ENCODE measurements around the gene CHST9. TPM values are rescaled to one million over a fixed set of nuclear protein-coding genes. Genes with fewer than 3 reads are reported as not detected.
"Not testable (repeated sequence)": the region's sequence is repeated elsewhere in the genome, so short reads cannot be mapped to it uniquely, and the experiment has no call there.

The CHST9 gene
- polyA plus RNA-seq, 5 donors, result 2.1 to 3.8 (median 2.9) TPM

DNA sequence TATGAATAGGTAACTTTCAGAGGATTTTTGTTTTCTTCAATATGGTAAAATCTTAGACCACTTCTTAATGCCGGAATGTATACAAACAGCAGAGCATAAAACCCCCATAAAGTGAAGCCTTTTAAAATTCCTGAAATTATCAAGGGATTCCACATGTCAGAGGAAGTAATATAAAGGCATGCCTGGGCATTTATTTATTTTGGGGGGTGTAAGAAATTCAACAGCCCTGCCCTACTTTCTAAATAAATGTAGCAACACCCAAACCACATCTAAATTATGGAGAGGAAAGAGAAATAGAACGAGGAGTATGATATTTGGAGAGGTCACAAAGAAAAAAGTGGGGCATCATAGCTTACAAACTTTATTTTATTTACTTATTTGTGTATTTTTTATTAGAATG is 9.9 kb downstream of the CHST9 start:
- no peak for DNase-seq

DNA sequence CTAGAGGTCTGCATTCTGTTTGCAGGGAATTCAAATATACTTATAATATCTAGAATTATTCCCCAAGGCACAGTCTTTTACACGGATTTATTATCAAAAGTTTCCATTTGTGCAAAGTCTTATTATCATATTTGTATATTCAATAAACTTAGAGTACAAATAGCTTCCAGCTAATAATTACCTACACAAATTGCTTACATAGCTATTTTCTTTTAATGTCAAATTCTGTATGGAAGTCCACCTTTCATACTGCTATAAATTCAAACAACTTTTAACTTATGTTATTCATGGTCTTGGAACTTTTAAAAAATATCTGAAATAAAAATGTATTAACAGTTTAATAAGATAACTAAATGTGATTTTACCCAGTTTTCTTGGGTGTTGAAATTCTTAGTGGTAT is 13.1 kb downstream of the CHST9 start:
- DNase-seq, result no peak

DNA sequence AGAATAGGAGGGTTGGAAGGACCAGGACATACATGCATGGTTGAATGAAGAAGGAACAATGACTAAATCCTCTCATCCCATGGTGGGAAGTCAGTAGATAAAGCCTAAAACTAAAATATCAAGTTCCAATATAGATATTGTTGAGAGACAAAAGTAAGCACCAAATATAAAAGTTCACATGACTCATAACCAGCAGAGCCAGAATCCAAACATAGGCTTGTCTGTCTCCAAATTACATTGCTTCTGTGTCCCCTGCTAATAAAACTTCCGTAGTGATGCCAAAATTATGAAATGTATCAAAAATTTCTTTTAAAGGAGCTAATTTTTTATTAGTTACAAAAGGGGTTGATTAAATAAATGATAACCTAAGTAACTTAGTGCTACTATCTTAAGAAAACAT is 19.7 kb downstream of the CHST9 start:
- no peak for DNase-seq

DNA sequence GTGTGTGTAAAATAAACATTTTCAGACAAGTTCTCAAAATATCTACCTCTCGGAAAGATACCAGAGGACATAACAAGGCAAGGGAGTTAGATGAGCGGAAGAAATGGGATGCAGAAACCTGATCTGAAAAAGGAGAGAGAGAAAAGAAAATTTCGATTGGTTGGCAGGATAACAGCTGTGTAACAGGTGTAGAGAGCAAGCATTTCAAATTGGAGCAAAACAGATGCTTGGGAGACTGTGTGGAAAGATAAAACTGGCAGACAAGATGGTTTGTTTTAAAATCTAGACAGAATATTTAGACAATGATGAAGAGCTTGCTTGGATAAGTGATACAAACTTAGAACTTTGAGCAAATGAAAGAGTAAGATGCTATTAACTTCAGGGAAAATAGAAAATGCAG is 20.2 kb downstream of the CHST9 start:
- no peak for DNase-seq

DNA sequence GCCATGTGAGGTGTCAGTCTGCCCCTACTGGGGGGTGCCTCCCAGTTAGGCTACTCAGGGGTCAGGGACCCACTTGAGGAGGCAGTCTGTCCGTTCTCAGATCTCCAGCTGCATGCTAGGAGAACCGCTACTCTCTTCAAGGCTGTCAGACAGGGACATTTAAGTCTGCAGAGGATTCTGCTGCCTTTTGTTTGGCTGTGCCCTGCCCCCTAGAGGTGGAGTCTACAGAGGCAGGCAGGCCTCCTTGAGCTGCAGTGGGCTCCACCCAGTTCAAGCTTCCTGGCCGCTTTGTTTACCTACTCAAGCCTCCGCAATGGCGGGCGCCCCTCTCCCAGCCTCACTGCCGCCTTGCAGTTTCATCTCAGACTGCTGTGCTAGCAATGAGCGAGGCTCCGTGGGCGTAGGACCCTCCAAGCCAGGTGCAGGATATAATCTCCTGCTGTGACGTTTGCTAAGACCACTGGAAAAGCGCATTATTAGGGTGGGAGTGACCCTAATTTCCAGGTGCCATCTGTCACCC is 21.9 kb downstream of the CHST9 start:
- DNase-seq, result not testable (repeated sequence)

DNA sequence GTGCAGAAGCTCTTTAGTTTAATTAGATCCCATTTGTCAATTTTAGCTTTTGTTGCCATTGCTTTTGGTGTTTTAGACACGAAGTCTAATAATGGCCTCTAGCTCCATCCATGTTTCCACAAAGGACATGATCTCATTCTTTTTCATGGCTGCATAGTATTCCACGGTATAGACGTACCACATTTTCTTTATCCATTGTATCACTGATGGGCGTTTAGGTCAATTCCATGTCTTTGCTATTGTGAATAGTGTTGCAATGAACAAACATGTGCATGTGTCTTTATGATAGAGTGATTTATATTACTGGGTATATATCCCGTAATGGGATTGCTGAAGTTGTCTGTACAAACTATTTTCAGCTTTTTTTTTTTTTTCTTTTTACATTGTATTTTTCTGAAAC is 35.9 kb downstream of the CHST9 start:
- not testable (repeated sequence) for DNase-seq

DNA sequence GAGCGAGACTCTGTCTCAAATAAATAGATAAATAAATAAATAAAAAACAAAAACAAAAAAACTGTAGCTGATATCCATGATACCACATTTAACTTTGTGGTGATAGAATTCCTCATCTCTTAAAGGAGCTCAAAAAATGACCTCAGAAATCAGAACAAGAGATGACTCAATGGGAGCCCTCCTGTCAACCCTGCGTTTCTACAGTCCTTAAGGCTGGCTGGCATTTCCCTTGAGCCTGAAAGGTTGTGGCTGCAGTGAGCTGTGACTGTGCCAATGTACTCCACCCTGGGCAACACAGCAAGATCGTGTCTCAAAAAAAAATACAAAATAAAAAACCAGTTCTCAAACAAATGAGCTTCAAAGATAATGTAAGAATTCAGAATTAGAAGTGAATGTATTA is 40.4 kb downstream of the CHST9 start:
- no peak for DNase-seq

DNA sequence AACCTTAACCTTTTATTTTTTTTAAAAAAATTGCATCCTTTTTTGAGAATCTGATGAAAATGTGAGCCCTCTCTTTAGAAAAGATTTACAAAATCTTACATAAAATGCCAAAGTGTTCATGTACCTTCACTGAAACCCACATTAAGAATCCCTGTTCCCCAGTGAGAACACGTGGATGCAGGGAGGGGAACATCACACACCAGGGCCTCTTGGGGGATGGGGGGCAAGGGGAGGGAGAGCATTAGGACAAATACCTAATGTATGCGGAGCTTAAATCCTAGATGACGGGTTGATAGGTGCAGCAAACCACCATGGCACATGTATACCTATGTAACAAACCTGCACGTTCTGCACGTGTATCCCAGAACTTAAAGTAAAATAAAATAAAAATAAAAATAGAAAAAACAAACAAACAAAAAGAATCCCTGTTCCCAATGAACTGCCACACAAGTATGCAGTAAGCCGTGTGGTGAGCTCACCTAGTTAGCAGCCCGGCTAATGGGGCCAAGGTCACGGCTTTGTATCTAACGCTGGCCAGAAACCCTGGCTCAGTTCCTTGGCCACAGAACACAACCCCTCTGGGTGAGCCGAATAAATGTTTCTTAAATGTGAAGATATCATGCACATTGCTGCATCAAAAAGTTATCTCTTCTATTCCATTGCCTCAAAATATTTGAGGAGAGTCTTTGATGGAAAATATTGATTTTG is 41.4 kb downstream of the CHST9 start:
- DNase-seq, result no peak

DNA sequence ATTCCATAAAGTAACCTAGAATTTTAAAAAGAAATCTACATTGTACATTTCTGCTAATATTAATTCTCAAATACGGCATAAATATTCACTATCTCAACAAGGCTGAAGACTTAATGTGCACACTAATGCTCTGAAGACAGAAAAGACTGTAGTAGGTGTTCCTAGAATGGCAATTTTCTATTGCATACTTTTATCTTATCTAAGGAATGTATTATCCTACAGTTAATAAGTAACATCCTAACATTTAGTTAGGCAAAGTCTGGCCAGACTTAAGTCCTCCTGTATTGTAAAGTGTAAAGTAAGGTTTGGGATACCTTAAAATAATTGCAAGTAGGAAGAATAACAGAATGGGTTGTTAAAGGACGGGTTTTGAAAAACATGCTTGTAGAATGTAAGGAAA is 42.2 kb downstream of the CHST9 start:
- DNase-seq, result no peak

DNA sequence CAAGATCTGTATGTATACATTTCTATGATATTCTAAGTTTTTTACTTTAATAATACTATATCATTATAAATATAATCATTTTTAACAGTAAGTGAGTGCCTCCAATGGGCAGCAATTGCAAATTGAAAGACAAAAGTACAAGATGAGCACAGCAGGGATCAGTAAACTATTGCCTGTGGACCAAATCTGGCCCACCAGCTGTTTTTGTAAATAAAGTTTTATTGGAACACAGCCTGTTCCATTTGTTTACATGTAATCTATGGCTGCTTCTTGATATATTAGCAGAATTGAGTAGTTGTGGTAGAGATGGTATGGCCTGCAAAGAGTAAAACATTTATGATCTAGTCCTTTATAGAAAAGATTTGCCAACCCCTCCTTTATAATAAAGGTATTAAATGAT is 43.2 kb downstream of the CHST9 start:
- DNase-seq, result no peak

DNA sequence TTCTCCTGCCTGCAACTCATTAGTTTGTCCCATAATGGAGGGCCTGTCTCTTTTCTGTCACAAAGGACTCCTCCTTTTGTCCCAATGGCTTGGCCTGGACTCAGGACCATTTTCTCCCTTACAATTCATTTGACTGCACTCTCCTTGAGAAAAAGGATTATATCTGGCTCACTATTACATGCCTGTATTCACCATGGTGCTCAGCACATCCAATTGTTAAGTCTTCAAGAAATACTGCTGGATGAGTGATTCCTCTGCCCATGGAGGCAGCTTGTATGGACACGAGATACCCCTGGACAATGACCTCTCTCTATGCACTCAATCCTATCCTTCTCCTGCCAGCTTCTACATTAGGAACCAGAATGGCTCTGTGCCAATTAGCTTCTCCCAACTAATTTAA is 47.0 kb downstream of the CHST9 start:
- DNase-seq, result no peak

DNA sequence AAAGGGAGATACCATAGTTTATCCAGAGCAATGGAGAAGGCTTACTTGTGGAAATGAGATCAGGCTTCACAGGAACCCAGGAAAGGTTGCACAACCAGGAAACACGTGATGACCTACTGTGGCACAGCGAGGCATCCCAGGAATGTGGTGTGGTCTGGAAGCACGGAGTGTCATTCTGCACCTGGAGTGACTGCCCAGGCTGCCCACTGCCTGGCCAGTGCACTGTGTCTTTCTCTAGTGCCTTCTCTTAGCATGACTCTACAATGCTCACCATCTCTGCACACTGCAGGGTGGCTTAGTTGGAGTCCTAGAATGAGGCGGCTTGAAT is 48.9 kb downstream of the CHST9 start:
- no peak for DNase-seq

DNA sequence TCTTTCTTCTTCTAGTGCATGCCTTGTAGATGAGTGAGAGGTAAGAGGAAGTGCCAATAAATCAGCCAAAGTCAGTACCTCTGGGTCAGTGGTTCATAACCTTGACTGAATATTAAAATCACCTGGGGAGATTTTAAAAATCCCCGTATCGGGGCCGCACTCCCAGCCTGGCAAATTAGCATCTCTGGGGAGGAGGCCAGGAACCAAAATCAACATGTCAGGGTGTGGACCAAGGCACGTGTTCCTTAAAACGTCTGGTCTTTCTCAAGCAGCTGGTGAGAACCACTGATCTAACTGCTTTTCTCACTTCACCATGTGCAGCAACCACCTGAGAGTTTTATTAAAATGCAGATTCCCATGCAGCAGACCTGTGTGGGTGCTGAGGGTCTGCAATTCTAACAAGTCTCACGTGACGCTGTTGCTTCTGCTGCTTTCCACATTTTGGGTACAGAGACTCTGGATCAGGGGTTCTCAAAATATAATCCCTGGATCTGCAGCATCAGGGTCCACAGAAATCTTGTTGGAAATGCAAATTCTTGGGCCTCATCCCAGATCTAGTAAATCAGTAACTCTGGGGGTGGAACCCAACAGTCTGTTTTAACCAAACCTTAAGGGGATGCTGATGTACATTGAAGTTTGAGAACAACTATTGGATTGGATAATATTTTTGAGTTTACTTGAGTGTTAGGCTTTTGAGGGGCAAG is 49.5 kb downstream of the CHST9 start:
- DNase-seq, result no peak

DNA sequence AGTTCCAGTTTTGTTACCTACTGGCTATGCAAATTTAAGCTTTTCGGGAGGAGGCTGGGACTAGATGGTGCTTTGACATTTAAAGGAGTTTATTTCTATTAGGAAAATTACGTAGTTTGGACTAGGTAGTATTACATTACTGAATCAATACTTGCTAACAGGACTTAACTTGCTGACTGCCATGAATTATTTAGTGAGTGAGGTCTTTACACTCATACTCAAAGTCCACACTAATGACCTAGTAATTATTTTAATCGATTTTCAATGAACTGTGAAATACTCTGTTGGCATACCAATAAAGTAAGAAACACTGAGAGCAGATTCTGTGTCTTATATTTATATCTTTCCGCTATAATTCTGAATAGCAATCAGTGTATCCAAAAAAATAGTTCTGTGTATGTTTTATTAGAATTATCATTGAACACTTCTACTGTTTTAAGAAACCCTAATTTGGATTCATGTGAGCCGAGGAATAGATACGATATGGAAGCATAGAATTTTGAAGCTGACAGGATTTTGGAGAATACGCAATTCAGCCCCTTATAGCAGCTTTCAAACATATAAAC is 55.0 kb downstream of the CHST9 start:
- no peak for DNase-seq

DNA sequence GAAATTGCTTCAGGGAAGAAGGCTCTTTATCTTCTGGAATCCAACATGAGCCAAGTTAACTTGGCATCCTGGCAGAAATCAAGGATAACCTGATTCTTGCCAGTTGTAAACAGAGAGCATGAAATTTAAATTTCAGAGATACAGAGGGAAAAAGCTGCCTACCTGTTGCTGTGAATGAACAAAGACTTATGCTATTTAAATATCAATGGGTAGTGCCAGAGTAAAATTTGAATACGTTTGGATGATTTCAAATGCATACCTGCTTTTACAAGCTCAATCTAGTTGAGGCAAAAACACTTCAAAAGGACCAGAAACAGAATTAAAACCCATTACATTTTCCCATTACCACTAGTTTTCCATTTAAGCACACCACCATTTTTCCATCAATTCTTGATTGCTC is 60.9 kb downstream of the CHST9 start:
- no peak for DNase-seq

DNA sequence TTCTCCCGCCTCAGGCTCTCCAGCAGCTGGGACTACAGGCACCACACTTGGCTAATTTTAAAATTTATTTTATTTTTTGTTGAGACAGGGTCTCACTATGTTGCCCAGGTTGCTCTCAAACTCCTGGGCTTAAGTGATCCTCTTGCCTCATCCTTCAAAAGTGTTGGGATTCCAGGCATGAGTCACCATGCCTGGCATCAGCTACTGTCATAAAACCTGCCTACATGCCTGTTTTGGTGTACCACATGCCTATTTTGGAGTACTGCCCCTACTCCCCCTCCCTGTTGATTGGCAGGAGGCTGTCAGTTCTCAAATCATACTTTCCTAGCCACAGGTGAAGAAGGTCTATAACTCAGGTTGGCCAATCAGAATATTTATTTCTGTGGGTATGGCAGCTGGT is 64.0 kb downstream of the CHST9 start:
- no peak for DNase-seq

DNA sequence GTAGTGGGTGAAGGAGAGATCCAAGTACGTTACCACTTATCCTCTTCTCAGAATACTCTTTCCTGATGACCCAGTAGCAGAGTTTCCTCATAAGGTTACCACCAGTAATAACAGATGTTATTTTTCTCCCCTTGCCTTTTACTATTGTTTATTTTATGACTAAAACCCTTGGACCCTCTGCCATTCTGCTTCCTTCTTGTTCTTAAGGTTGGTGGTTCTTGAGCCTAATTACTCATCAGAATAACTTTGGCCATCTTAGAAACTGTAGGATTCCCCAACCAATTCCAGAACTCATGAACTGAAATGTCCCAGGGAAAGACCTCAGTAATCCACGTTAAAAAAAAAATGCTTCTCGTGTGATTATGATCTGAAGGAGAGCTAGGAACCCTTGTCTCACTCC is 64.9 kb downstream of the CHST9 start:
- no peak for DNase-seq

DNA sequence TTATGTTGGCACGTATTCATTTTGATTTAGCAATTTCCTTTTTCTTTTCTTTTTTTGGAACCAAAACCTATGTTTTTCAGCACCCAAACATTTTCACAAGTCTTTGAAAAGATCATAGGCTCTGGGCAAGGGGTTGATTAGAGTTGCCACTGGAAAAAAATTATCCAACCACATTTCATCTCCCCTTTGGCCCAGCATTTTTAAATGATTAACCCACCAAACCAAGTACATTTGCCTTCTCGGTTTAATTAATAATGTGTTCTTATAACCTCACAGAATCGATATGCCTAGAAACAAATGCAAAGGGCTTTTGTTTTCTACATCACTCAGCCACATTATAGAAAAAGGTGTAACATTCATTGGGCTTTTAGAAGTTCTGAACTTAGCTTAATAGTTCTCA is 66.1 kb downstream of the CHST9 start:
- DNase-seq, result no peak

DNA sequence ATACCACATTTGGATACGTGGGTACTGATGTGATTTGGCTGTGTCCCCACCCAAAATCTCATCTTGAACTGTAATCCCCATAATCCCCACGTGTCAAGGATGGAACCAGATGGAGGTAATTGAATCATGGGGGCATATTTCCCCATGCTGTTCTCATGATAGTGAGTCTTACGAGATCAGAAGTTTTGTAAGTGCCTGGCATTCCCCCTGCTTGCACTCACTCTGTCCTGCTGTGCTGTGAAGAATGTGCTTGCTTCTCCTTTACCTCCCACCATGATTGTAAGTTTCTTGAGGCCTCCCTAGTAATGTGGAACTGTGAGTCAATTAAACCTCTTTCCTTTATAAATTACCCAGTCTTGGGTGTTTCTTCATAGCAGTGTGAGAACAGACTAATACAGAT is 70.3 kb downstream of the CHST9 start:
- DNase-seq, result no peak

DNA sequence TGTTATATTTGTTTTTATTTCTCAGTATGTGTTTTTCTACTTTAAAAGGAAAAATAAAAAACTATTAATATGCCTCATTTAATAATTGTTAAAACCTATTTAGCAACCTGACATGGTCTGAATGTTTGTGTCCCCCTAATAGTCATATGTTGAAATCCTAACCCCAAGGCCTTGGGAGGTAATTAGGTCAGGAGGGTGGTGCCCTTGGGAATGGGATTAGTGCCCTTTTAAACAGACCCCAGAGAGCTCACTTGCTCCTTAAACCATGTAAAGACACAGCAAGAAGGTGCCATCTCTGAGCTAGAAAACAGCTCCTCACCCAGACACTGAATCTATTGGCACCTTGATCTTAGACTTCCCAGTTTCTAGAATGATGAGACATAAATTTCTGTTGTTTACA is 71.8 kb downstream of the CHST9 start:
- no peak for DNase-seq

DNA sequence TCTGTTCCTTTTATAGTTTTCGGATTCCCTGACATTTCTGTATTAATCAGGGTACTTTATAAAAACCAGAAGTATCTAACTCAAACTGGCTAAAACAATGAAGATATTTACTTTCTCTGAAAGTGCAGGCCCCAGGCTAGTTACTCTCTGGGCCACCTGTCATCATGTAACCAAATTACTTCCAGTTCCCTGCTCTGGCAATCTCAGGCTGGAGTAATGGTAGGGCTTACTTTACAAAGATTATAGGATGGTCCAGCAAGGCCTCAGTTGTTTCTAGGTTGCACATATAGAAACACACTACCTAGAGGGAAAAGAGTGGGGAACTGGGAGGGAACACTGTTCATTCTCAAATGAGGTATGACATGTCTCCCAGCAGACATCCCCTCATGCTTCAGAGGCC is 74.8 kb downstream of the CHST9 start:
- no peak for DNase-seq

DNA sequence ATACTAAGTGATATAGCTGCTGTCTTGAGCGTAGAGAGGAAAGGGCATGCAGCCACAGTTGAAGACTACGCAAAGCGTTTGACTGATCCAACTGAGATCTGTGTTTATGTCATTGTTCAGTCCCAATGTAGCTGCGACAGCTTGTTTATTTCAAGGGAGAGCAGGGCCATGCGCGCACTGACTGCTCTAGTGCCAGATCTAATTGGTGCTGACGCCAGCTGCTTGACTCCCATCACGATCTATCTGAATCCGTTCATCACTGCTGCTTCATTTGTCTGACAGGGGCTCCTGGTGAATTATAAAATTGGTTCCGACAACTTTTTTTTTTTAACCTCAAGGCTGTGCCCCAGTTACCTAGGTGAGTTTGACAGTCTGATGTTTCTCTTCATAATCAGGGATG is 75.7 kb downstream of the CHST9 start:
- no peak for DNase-seq

DNA sequence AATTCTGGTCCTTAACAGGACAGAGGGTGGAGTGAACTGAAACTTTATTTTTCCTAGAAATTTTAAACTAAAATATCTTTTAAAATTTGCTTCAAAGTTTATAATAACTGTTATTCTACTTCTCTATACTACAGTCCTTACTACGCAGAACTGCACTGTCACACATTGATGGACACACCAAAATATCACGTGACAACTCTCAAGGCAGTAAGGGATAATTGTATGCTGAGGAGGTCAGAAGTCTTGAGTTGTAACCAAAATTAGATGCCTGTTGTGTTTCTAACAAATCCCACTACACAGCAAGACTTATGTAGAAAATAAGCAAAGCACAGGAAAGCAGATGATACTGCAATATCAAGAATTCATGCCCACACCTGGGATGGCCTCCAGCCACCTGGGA is 76.3 kb downstream of the CHST9 start:
- DNase-seq, result no peak

DNA sequence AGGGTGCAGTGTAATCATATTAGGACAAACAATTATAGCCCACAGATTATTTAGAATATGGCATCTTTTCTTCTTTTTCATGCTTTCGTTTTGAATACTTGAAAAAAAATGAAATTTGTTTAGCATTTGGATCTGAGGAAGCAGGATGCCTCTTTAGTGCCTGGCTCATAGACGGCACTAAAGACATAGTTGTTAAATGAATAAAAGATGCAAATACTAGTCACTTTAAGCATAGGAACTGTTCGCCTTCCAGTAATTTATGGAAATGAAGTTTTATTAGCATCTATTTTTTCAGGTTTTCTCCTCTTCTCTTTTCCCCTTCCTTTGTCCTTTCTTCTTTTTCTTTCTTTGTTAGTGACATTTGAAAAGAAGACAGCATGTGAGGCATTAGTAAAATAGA is 80.4 kb downstream of the CHST9 start:
- no peak for DNase-seq
